UCSD-AML1 (cell line): ENCODE data around the gene CPXM2.

Experiments
- DNase-seq: peaks from one replicate; lab custom pipeline; 2025; ENCODE audit not compliant: unreplicated experiment; lab: John Stamatoyannopoulos, UW

Gene CPXM2

DNA sequence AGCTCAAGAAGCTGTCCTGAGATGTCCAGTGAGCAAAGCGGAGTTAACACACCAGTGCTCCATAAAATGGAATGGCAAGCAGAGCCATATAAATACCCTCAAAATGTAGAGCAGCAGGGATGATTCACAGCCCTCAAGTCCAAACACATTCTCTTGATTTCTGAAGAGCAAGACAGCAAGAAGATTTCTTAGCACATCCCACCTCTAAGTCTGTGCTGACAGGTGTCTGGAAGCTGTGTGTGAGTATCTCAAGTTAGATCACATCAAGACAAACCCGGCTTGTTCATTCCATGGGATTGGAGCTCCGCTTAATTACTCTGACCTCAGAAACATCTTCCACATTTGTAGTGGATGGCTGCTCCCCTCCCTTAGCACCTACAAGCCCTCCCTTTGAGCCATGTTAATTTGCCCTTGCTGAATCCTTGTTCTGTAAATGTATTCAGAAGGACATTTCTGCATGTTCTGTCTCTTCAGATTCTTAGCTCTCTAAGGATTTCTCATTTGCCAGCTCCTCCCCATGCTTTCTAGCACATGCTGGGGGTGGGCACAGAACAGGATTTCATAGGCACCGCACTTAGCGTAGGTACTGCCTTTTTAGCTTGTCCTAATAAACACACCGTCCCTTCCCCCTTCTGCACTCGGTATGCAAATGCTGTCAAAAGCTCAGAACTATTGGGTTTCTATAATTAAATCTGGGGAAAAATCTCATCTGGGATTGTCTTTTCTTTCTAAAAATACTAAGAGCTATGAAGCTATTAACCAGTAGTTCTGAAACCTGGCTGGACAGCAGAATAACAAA, 112.7 kb downstream of the CPXM2 start:
- DNase-seq = no peak

DNA sequence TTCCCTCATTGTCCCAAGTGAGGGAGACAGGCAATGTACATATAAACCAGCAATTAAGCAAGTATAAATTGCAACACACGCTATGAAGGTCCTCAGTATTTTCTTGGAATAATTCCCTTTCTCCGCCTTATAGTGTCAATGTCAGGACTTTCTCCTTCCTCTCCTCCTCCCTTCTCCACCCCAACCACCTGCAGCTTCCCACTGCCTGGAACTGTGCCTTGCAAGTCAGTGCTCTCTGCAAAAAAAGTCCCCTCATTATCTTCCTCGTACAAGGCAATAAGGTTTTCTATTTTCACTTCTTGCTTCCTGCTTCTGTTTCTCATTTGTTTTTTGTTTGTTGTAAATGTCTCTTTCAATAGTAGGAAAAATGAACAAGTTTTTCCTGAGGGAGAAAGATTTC, 113.7 kb downstream of the CPXM2 start:
- no peak for DNase-seq

DNA sequence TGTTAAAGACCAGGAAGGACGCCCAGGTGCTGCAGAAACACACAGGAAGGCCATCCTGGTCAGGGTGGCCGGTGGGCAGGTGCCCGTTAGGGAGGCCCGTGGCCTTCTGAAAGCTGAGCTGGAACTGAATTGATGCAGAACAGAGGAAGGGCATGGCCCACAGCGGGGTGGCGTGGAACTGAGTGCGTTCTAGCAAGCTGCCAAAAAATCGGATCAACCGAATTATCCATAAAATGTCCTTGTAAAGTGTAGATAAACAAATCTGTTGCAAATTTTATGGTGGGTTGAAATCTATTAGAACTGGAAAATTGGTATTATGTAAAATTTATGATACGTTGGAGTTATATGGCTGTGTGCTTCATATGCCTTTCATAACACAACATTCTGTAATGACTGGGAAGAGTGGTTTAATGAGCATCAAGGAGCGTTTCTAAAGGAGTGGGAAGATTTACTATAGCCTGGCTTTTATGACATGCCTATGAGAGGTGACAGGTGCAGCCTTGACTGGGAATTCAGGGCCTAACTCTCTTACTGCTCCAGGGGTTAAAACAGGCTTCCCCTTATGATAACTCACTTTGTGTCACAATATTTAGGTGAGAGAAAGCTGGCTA, 117.4 kb downstream of the CPXM2 start:
- no peak for DNase-seq

DNA sequence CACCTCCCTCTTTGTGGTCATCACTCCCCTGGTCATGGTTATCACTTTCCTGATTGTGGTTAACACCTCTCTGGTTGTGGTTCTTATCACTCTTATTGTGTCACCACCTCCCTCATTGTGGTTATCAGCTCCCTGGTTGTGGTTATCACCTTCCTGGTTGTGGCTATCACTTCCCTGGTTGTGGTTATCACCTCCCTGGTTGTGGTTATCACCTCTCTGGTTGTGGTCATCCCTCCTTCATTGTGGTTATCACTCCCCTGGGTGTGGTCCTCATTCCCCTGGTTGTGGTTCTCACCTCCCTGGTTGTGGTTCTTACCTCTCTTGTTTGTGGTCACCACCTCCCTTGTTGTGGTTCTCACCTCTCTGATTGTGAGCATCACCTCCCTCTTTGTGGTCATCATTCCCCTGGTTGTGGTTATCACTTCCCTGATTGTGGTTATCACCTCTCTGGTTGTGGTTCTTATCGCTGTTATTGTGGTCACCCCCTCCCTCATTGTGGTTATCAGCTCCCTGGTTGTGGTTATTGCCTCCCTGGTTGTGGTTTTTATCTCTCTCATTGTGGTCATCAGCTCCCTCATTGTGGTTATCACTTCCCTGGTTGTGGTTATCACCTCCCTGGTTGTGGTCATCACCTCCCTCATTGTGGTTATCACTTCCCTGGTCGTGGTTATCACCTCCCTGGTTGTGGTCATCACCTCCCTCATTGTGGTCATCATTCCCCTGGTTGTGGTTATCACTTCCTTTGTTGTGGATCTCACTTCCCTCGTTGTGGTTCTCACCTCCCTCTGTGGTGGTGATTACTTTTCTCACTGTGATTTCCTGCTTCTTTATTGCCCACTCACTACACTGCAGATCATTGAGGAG, 118.7 kb downstream of the CPXM2 start:
- no peak for DNase-seq

DNA sequence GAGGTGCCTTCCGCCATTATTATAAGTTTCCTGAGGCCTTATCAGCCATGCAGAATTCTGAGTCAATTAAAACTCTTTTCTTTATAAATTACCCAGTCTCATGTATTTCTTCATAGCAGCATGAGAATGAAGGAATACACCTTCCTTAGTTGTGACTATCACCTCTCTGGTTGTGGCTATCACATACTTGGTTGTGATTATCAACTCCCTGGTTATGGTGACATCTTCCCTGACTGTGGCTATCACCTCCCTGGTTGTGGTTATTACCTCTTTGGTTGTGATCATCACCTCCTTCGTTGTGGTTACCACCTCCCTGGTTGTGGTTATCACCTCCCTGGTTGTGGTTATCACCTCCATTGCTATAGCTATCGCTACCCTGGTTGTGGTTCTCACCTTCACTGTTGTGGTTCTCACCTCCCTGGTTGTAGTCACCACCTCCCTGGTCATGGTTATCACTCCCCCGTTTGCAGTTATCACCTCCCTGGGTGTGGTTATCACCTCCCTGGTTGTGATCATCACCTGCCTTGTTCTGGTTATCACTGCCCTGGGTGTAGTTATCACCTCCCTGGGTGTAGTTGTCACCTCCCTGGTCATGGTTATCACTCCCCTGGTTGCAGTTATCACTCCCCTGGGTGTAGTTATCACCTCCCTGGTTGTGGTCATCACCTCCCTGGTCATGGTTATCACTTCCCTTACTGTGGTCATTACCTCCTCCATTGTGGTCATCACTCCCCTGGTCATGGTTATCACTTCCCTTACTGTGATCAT, 119.5 kb downstream of the CPXM2 start:
- no peak for DNase-seq

DNA sequence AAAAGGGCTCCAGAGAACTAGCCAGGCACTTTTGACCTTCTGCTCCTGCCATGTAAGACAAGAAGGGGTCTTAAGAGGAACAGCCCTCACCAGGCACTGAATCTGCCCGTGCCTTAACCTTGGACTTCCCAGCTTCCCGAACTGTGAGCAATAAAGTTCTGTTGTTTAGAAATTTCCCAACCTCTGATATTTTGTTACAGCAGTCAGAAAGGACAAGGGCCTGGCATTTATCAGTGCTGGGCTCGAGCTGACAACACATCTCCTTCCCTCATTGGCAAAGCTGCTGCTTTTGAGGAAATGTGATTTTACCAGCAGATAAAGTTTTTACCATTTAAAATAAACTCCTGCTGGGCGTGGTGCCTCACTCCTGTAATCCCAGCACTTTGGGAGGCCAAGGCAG, 122.0 kb downstream of the CPXM2 start:
- DNase-seq = no peak

DNA sequence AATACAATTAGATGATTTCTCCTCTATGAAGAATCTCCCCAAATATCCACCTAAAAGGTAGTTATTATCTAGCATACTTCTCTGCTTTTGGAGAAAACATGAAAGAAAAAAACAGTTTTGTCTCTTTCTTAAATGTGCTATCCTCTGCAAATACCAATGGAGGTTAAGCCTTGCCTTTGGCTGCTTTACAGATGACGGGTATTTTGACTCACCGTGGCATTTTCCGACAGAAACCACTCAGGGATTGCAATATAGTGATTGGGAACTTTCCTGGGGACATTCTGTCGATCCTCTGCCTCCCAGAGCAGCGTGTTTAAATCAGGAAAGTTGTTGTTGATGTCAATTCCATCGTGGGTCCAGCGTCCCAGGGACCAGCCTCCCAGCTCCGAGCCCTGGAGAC, 124.8 kb downstream of the CPXM2 start:
- no peak for DNase-seq

DNA sequence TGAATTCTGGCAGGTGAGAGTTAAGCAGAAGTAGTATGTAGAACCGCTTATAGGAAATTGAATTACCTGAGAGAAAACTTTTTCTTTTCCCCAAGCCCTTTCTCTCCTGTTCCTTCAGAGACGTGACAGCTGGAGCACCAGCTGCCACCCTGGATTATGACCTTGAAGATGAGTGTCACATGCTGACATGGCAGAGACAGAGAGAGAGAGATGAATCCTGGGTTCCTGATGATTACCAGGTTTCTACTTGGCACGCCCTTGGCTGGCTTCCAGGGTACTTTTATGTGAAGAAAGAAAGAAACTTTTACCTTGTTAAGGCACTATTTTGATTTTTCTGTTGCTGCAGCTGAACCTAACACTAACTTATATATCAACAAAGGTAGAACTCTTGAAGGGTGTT, 125.6 kb downstream of the CPXM2 start:
- no peak for DNase-seq

DNA sequence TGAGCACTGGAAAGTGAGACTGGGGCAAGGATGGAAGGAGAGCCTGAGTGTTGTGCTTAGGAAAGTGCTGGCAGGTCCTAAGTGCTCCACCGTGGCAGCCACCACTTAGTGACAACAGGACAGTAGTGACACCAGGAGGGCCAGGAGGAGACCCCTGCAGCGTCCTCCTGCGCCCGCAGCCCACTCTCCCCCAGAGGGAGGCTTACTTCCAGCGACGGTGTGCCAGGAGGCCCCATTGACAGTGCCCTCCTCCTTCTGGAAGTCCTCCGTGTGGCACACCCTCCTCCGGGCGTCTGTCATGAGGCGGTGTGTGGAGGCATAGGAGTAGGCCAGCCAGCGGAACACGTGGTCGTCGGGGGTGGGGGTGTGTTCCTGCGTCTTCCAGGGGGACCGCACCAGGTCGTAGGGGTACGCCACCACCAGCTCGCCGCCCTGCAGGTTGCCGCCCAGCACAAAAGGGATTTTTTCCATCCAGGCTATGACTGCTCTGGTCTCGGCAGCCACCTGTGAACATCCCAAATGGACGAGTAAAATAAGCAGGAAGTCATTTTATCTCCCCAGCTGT, 129.9 kb downstream of the CPXM2 start:
- DNase-seq = no peak

DNA sequence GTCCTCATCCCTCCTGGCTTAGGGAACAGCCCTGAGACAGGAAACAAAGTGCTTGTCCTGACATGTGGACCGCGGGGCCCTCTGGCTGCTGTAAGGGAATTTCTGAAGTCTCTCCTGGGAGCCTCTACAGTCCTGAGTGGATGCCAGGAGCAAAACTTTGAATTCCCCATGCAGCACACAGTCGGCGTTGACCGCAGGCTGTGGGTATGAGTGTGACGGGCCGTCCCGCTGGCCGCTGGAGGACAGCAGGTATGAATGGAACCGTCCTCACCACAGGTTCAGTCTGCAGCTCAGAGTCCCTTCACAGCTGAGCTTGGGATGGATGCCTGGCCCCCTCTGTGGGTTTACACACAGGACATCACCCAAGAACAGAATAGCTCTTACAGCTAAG, 130.6 kb downstream of the CPXM2 start:
- DNase-seq = no peak

DNA sequence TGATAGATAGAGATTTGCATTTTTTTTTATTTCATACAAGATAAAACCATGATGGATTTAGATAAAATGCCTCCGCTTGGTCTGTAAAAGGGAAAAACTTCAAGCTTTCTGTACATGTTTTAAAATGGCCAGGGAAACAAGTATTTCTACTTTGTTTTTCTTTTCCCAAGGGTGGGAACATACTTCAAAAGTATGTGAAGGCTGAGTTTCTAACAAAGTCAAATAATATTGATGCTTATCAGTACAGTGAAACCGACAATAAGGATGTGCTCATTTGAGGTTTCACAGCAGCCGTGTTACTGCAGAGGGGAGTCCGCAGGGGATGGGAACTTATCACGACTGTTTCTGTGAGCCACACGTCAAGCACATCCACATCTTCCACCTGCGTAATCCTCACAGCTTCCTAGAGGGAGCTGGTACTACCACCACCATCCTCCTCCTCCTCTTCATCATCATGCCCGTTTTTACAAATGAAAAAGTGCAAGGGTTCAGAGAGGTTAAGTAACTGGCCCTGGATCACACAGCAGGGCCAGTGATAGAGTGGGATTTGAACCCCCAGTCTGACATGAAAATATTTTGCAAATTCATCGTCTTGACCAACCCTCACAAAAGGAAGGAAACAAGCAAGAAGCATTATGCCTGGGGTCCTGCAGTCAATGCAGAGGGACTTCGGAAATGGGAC, 131.1 kb downstream of the CPXM2 start:
- no peak for DNase-seq

DNA sequence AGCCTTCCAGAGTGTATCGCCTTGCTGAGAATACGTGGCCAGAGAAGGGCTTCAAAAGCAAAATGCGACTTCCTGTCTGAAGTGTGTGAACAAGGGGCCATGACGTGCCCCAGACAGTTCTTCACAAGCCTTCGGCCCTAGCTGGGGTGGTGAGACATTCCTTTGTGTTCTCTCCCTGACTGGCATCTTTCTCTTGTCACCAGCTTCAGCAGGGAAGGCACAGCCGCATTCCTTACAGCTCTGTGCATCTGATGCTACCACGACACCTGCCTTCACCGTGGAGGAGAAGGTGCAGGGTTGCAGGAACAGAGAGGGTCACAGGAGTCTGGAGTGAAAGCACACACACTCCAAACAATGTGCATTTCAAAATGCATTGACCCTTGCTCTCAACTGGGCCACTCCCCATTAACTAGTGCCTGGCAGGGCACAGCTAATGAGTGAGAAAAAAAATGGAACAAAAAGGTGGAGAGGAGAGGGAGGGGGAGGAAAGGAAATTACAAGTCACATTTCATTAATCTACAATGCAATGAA, 132.0 kb downstream of the CPXM2 start:
- no peak for DNase-seq

DNA sequence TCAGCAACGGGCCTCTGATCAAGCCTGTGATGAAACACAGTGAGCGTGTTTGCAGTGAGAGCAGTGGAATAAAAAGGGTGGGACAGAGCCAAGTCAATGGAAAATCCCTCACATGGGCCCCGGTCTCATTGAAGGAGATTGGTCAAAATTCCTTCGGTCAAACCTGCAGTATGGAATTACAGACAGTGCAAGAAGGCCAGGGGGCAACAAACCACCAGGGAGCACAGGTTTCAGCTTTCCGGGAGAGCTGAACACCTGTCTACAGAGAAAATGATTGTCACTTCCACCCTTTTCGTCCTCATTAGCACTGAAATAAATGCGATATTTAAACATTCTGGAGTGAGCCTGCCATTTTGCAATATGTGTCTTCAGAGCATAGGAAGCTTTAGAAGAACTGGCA, 132.6 kb downstream of the CPXM2 start:
- DNase-seq = no peak

DNA sequence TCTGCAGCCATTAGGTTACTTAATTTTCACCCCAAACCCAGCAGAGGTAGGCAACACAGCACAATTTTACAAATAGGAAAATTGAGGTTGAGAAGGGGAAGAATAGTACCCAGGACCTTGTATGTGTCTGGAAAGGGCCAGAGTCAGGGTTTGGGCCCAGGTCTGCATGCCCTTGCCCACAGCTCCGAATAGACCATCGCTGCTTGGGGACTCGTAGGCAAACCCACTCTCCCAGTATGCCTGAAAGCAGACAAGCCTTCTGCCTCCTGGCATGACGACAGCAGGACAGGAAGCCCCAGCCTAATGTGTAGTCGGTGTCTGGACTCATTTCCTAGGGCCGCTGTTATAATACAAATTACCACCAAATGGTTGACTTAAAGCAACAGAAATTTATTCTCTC, 133.8 kb downstream of the CPXM2 start:
- no peak for DNase-seq

DNA sequence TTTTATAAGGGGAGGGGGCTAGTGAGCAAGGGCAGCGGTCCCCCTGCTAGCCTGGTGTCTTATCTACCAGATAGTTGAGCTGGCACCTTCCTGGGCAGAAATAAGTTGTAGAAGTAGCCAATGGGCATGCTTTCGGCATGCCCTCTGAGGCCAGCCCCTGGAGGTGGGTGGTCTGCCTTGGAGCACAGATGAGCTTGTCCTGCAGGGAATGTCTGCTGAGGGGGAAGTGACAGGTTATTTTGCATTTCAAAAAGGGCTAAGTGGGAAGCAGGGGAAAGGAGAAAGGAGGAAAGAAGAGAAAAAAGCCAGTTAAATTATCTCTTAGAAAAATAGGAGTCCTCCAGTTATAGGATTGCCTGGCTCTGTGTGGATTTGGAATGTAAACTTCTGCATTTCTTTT, 136.5 kb downstream of the CPXM2 start:
- DNase-seq = no peak

DNA sequence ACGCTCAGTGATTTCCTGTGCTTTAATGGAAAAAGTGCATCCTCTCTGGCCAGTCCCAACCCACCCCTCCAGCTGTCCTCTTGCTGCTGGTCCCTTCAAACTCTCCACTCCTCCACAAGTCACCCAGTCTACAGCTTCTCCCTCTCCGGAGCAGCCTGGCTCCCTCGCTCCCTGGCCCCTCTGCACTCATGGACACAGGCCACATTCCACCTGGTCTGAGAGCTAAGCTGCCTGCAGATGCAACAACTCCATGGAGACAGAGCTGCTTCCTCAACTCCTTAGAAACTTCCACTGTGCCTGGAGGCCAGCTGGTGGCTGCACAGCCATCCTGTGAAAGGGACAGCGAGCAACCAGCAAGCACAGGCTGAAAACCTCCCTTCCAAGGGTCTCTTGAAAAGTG, 137.5 kb downstream of the CPXM2 start:
- DNase-seq = no peak

DNA sequence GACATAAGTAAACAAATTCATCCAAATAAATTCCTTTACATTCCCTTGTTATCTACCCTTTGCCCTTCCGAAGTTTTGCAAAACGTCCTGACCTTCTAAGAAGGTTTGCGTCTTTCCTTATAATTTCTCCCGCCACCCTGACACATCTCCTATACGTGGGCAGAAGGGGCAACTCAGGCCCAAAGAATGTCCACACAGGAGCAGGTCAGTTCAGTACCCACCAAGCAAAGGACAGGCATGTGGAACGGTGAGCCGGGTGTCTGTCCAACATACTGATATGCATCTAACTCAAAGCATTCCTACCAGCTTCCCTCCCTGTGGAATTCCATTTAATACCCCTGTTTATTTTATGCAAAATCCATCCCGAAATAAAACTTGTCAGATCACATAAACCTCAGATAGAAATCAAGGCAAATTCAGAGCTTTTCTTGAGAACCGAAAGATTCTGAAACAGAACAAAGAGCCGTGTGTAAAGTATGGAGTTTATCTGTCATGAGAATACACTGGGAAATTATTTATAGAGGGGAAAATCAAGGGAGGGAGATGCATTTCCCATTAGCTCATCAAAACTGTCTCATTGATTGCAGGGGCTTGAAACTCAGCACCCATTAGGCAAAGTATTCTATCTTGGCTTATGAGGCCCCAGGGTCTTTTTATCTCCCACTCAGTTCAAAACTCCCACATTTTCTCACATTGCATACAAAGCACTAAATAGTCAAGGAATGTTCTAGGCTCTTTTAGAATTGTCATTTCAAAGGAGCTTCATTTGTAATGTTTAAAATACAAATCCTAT, 140.1 kb downstream of the CPXM2 start:
- no peak for DNase-seq

DNA sequence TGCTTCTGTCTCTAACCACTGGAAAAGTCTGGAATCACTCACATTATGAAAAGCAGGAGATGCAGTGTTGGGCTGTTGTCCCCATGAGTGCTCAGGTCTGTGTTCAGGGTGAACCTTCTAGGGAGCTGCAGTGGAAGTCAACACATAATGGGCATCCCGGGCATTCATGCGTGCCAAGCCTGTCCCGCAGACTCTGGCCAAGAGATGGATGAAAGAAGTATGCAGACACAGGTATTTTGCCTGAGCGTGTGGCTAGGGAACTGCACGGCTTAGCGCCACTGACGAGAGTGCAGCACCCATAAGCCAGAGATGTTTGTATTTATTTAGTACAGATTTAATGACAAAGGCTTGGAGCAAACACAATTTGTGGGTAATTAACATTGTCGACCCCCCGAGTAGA, 140.7 kb downstream of the CPXM2 start:
- DNase-seq = no peak

DNA sequence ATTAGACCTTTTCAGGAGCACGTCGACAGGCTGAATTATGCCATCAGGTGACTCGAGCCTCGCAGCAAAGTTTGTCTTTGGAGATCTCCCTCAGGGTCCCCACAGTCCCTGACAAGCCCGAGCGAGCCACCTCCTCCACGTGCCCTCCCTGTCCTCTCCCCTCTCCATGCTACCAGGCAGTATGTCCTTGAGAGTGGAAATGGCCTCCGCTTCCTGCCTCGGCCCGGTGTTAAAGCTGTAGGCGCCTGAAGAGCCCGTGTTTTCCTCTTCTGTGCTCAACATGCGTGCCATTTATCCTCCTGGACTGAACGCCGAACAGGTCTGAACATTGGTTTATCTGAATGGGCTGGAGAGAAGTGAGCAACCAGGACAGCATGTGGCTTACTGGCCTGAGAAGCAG, 142.9 kb downstream of the CPXM2 start:
- no peak for DNase-seq
